ENCODE data around the gene TMC7. TPM values are rescaled to one million over a fixed set of nuclear protein-coding genes. Genes with fewer than 3 reads are reported as not detected.

Gene TMC7
- total RNA-seq, 1 experiment from 2014 or later: 4.3 TPM

GRCh38 chr16:19046062-19046461, 62.3 kb downstream of the TMC7 start:
- no peak overlapping the region for H2BK120ac ChIP-seq (ENCODE audit: low read depth, low read length, poor library complexity, severe bottlenecking)
- H3K79me1 ChIP-seq (ENCODE audit: insufficient read depth, low read depth, low read length, poor library complexity, severe bottlenecking): no peaks in the 10 kb centered on the region
- H3K27me3 ChIP-seq (ENCODE audit: insufficient read depth, low read length): no peaks in the 10 kb centered on the region
- Mint-ChIP-seq H3K9me3 (no peaks in the 10 kb centered on the region; a peak in 1 of 5 replicates), H3K4me1 (no peaks in the 10 kb centered on the region), H3K27me3 (ENCODE audit: low read depth) (no peaks in the 10 kb centered on the region), H3K4me3 (no peak overlapping the region), H3K27ac (no peak overlapping the region), H3K36me3 (ENCODE audit: insufficient read depth in 1 of 3, low read depth in 3 of 3) (peaks cover 0 to 18% (median 16%) of the 10 kb centered on the region in 3 experiments; a peak in 6 of 7 replicates)
- DNase-seq: no peak
- no peak overlapping the region for H3K18ac ChIP-seq (ENCODE audit: insufficient read length, low read depth, low read length)
- no peak overlapping the region for H3K9ac ChIP-seq (ENCODE audit: extremely low read depth, insufficient read length, low read length)
- H2BK20ac ChIP-seq (ENCODE audit: low read depth, low read length, poor library complexity, severe bottlenecking): no peak overlapping the region
- H3T11ph ChIP-seq (ENCODE audit: low read length): no peak overlapping the region
- H3K79me2 ChIP-seq (ENCODE audit: insufficient read depth, low read length): no peaks in the 10 kb centered on the region
- no peak overlapping the region for H2BK15ac ChIP-seq (ENCODE audit: low read depth, low read length)
- no peak overlapping the region for H2AFZ ChIP-seq (ENCODE audit: low read length)
- no peak overlapping the region for H3K4ac ChIP-seq (ENCODE audit: low read depth, low read length)
- no peak for TF ChIP-seq CTCF (conservative IDR thresholded peaks at IDR 0.05)
- no peak overlapping the region for H2AK5ac ChIP-seq (ENCODE audit: insufficient read length, low read length)
- no peaks in the 10 kb centered on the region for H3K9me3 ChIP-seq (ENCODE audit: control insufficient read depth, low read depth, low read length)
- H4K8ac ChIP-seq (replicated peaks; ENCODE audit: insufficient read length, low read depth, low read length): no peak overlapping the region
- no peak overlapping the region for H3K56ac ChIP-seq (ENCODE audit: insufficient read length, low read depth, low read length)
- H3K23ac ChIP-seq (ENCODE audit: insufficient read length, low read depth, low read length): no peak overlapping the region
- no peak overlapping the region for H4K5ac ChIP-seq (ENCODE audit: insufficient read length, low read depth, low read length)
- WGBS (ENCODE audit: extremely low coverage, insufficient read length, low lambda C conversion rate): no CpG with 5 or more reads among the region's 2 CpGs
- H3K14ac ChIP-seq (ENCODE audit: insufficient read depth, low read length): no peak overlapping the region
- no peak overlapping the region for H4K91ac ChIP-seq (ENCODE audit: insufficient read length, low read depth, low read length)
- no peaks in the 10 kb centered on the region for H3K4me1 ChIP-seq (ENCODE audit: insufficient read depth, low read length)
- no peak overlapping the region for H3K27ac ChIP-seq (ENCODE audit: insufficient read length, low read depth, low read length)
- no peaks in the 10 kb centered on the region for H3K23me2 ChIP-seq (ENCODE audit: insufficient read length, low read depth, low read length, poor library complexity, severe bottlenecking)
- no peak overlapping the region for H2BK5ac ChIP-seq (ENCODE audit: insufficient read length, low read length)
- H2BK12ac ChIP-seq (ENCODE audit: insufficient read length, low read depth, low read length): no peak overlapping the region
- H3K4me2 ChIP-seq (ENCODE audit: insufficient read depth, insufficient read length, low read length): no peak overlapping the region
- no peaks in the 10 kb centered on the region for H4K20me1 ChIP-seq (ENCODE audit: control insufficient read depth, insufficient read depth, insufficient read length)
